IPS-18c (cell line): Measurements from ENCODE around the gene DUSP5.

Experiments used
- H3K4me3 ChIP-seq: 2 replicates; pipeline ENCODE4 v1.7.0; 2013; ENCODE audit warnings: low read depth, mild to moderate bottlenecking, low read length, moderate library complexity; ENCODE audit not compliant: insufficient read depth
- H3K9me3 ChIP-seq: one replicate; pipeline ENCODE4 v1.6.1; 2013; ENCODE audit warnings: mild to moderate bottlenecking, low read length, moderate library complexity; ENCODE audit not compliant: control insufficient read depth, insufficient read depth

The DUSP5 gene

GRCh38 chr10:110495731-110496552, 1.8 kb upstream of the DUSP5 start:
- Histone ChIP-seq H3K9me3 (no peaks in the 10 kb centered on the region), H3K4me3 (peak overlapping the region; percentile 84; the same call in 1 of the 2 replicates)

- Histone ChIP-seq H3K9me3 (no peaks in the 10 kb centered on the region), H3K4me3 (peak overlapping the region; percentile 84)
Measured at GRCh38 chr10:110496553-110497437, 912 bp upstream of the DUSP5 start.

- H3K4me3 ChIP-seq, result peak overlapping the region; percentile 84
- no peaks in the 10 kb centered on the region for H3K9me3 ChIP-seq
Measured at GRCh38 chr10:110498087-110498981, 627 bp downstream of the DUSP5 start.

- H3K4me3 ChIP-seq, result peak overlapping the region; percentile 84
- H3K9me3 ChIP-seq, result no peaks in the 10 kb centered on the region
Measured at GRCh38 chr10:110498982-110499795, 1.5 kb downstream of the DUSP5 start.

- Histone ChIP-seq H3K9me3 (no peaks in the 10 kb centered on the region), H3K4me3 (peak overlapping the region; percentile 84; the same call in 1 of the 2 replicates)
Measured at GRCh38 chr10:110499796-110500514, 2.2 kb downstream of the DUSP5 start.

DNA sequence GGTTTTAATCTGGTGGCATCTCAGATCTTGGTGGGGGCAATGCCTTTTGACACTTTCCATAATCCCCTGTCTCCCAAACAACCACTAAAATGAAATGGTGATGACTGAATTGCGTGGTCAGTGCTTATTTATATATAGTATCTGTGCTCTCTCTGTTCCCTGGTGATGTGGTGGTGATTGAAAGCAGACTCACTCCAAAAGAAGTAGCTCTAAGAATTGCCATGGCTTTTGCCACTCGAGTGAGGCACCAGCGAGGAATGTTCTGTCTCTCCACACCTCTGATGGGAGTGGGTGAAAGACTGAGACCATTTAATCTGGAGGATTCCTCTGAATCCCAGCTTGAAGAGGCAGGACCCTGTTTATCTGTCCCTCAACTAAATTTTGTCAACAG, 2.8 kb downstream of the DUSP5 start:
- Histone ChIP-seq H3K4me3 (no peak overlapping the region), H3K9me3 (no peaks in the 10 kb centered on the region)

DNA sequence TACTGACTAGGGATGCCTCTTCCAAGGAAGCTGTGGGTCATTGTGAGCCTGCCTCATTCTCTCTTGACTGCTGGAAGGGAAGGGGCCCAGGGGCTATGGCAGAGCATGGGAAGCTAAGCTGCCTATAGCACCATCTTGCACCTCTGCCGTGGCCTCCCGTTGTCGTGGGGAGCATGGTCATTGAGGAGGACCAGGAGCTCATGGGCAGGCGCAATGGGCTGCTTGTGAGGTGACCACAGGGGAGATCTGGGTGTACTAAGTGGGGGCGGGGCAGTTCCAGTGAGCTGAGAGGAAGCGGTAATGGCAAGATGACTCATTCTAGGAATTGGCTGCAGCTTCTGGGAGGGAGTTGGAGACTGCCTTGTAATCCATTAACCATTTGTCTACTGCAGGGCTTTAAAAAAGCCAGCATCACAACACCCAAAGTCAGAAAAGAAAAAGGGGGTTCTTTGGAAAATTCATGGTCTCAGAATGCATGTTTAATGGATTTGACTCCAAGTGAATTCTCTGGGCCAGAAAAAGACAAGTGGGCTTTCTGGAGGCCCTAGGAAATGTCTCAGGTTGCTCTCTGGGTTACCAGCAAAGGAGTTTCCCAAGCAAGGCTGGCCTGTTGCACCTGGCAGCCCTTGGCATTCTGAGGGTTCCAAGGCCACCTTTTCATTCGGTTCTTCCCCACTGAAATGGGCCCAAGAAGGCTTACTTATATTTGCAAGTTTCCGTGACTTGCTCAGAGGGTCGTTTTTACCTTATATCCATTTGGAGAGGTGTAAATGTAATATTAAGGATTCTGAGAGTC, 3.6 kb downstream of the DUSP5 start:
- Histone ChIP-seq H3K4me3 (no peak overlapping the region; the same call in 1 of the 2 replicates), H3K9me3 (peaks cover under 1% of the 10 kb centered on the region)

DNA sequence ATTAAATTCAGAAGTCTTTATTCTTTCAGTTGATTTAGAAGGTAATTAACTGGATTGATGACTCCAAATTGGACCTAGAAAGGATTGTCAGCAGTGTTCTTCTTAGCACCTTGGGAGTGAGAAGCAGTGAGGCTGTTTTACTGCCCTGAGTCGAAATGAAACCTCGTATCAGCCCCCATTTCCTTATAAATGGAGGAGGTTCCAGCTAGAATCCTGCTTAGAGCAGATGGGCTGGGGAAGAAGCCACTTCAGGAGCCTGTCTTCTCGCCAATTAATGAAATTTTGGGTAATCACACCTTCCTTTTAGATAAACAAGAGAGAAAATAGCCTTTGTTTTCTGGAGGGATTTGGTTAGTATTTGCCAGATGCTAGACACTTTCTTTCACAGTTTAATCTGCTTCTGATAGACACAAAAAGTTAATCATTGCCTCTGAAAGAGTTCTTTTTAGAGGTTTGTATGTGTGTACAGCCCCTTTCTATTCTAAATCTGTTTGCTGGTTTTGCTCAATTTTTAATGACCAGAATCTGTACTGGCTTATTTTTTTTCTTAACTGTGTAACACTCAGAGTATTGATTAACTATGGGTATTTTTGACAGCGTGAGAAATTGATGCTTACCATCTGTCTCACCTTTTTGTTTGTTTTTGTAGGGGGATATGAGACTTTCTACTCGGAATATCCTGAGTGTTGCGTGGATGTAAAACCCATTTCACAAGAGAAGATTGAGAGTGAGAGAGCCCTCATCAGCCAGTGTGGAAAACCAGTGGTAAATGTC, 4.6 kb downstream of the DUSP5 start:
- H3K4me3 ChIP-seq, result no peak overlapping the region
- peaks cover 3% of the 10 kb centered on the region for H3K9me3 ChIP-seq

DNA sequence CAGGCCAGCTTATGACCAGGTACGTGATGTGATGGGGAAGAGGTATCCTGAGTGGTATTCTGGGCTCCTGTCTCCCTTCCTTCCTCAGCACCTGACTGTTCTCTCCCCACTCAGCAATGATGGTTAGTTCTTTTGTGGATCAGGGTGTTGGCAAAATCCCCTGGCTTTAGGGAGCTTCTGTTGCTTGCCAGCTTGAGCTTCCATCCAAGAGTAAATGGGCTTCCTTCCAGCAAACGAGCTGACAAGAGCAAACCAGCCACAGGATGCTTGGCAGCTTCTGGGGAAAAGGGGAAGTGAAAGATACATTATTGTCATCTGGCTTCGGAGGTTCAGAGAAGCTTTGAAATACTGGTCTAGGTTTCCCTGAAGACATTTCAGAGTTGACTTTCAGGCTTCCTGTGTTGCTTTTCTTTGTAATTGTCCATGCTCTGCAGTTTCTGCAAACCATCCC, 5.2 kb downstream of the DUSP5 start:
- Histone ChIP-seq H3K9me3 (peaks cover 3% of the 10 kb centered on the region), H3K4me3 (no peak overlapping the region)

GRCh38 chr10:110503528-110504110, 5.9 kb downstream of the DUSP5 start:
- Histone ChIP-seq H3K4me3 (no peak overlapping the region), H3K9me3 (peaks cover 3% of the 10 kb centered on the region)

DNA sequence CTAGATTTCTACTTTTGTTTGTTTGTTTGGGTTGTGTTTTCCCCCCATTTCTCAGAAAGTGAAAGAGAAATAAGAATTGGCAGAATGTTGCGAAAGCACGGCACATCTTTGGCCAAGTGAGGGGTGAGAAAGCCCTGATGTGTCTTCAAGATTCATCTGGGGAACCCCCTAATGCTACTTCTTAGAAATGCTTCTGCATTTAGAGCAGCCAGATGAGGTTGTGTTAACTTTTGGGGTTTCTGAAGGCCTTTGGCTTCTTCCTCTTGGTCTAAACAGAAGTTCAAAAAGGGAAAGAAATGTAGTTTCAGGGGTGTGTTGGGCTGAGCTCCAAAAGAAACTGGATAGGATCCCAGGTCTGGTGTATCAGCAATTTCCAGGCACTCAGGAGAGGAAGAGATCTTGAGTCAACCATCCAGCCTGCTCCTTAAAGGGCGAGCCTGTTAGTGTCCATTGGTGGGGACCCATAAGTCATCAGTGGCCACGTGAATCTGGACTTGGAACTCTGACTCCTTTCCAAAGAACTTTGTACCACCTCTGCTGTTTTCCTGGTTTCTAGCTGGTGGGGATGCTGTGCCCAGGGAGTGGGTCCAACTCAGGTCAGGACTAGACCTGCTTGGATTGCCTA, 6.5 kb downstream of the DUSP5 start:
- Histone ChIP-seq H3K4me3 (no peak overlapping the region), H3K9me3 (peaks cover 3% of the 10 kb centered on the region)

DNA sequence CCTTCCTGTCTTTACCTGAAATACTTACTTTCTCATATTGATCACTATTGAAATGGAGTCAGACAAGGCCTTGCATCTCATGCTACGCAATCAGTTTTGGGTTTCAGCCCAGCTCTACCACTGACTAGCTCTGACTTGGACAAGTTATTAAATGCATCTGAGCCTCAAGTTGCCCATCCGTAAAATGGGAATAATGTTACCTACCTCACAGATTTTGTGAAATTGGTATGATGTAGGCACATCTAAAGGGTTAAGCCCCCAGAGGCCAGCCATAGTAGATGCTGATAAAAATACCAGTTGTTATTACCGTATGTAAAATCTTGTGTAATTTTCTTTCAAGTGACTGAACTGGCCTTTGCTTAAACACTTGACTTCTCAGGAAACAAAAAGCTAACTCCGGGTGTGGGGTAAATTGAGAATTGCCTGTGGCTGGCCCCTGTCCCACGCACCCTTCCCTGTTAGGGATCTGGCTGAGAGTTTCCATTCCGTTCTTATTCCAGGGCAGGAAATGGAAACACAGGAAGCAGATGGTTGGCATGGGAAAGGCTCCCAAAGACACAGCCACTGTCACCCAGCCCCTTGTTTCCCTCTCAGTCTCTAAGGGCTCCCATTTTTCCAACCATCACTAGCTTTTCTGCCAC, 7.5 kb downstream of the DUSP5 start:
- no peak overlapping the region for H3K4me3 ChIP-seq

GRCh38 chr10:110506448-110506847, 8.7 kb downstream of the DUSP5 start:
- peaks cover 3% of the 10 kb centered on the region for H3K9me3 ChIP-seq
- no peak overlapping the region for H3K4me3 ChIP-seq

More for the DNA sequence above, 7.5 kb downstream of the DUSP5 start:
- H3K9me3 ChIP-seq, result peaks cover 3% of the 10 kb centered on the region
